Kidney (tissue), 14 donors: ENCODE measurements around the gene C14orf39. TPM values are rescaled to one million over a fixed set of nuclear protein-coding genes. Genes with fewer than 3 reads are reported as not detected.
"Not testable (repeated sequence)": the region's sequence is repeated elsewhere in the genome, so short reads cannot be mapped to it uniquely, and the experiment has no call there.

Experiments used
- DNase-seq, 5 donors: peaks; one replicate each; pipeline ENCODE4 v3.0.0-alpha.2; 2013 to 2020
- FAIRE-seq: peaks from 2 replicates; lab custom pipeline; 2012; peaks lifted over from hg19 to GRCh38; lab: Jason Lieb, UNC
- H3K27ac ChIP-seq, 2 donors: one replicate each; pipeline ENCODE4 v1.7.0; 2013; ENCODE audit warnings: low read depth in 2 of 2, low read length in 2 of 2, inconsistent platforms in 1 of 2
- H3K27me3 ChIP-seq: one replicate; pipeline ENCODE4 v1.7.1; 2013; ENCODE audit warnings: low read length, inconsistent platforms; ENCODE audit not compliant: control insufficient read depth, insufficient read depth
- H3K36me3 ChIP-seq, 3 donors: one replicate each; pipeline versions ENCODE4 v1.7.0 to v1.7.1; 2013; ENCODE audit warnings: low read length in 3 of 3, control low read depth in 1 of 3, inconsistent platforms in 1 of 3; ENCODE audit not compliant: insufficient read depth in 3 of 3, control insufficient read depth in 2 of 3
- H3K4me1 ChIP-seq, 3 donors: one replicate each; pipeline versions ENCODE4 v1.7.0 to v1.7.1; 2013; ENCODE audit warnings: low read length in 3 of 3, inconsistent platforms in 1 of 3, low read depth in 1 of 3; ENCODE audit not compliant: control insufficient read depth in 2 of 3, insufficient read depth in 2 of 3
- H3K4me3 ChIP-seq, 3 donors: one replicate each; pipeline versions ENCODE4 v1.7.0 to v1.8.1; 2013; ENCODE audit warnings: low read length in 3 of 3, control low read depth in 1 of 3, inconsistent platforms in 1 of 3
- H3K9ac ChIP-seq, 3 donors: one replicate each; pipeline versions ENCODE4 v1.7.0 to v1.7.1; 2013; ENCODE audit warnings: low read length in 3 of 3, control low read depth in 1 of 3, inconsistent platforms in 1 of 3
- H3K9me3 ChIP-seq, 3 donors: one replicate each; pipeline versions ENCODE4 v1.7.0 to v1.7.1; 2013; ENCODE audit warnings: low read length in 3 of 3, control low read depth in 1 of 3, inconsistent platforms in 1 of 3; ENCODE audit not compliant: control insufficient read depth in 2 of 3, insufficient read depth in 1 of 3
- intact Hi-C: fragments of 100-400 bp; cut with DNase I; formaldehyde crosslinking; loops from one replicate; pipeline ENCODE4 v1.11.1; 2022
- polyA plus RNA-seq: library from polyadenylated mRNA; stranded (reverse); fragments of 350-450 nt; fragmentation: Illumina TruSeq; extraction: RNeasy Lipid Tissue Mini Kit (QIAGEN cat#74804); gene quantifications from one replicate; pipeline ENCODE4 v1.2.3, GENCODE V29; 2014; ENCODE audit warnings: low read depth, low replicate concordance; ENCODE audit not compliant: insufficient read depth
- total RNA-seq: library from RNA; stranded (reverse); fragmentation: NEBNext Ultra II Directional; extraction: Animal tissue kit (Norgen Biotek cat#: 25700); gene quantifications from one replicate; pipeline ENCODE4 v1.2.1, GENCODE V29; 2021
- TF ChIP-seq, protein P1 (sequence below): IDR thresholded peaks from 3 replicates; pipeline ENCODE4 v1.5.1; 2012; ENCODE audit warnings: mild to moderate bottlenecking, moderate library complexity, borderline replicate concordance; ENCODE audit not compliant: insufficient read depth; ENCODE audit errors: extremely low read depth
- donor health status: control.
- donor health status: control.
- donor health status: control.
- donor health status: control.
- donor health status: control.
- donor health status: DM: yes; HTN: yes; CAD: no.
- donor health status: Normal renal cell carcinoma (clear cell type).

C14orf39 gene
- total and polyA plus RNA-seq, 2 donors from 2014 or later, result not detected

- peaks cover 40% of the 10 kb centered on the region for H3K27me3 ChIP-seq
- FAIRE-seq (no peak), DNase-seq (no peak)
- H3K9ac ChIP-seq, result no peak overlapping the region
- H3K27ac ChIP-seq, result no peak overlapping the region
- intact Hi-C loops, result no loop called here
- no peaks in the 10 kb centered on the region for H3K4me1 ChIP-seq
- TF ChIP-seq, protein P1, sequence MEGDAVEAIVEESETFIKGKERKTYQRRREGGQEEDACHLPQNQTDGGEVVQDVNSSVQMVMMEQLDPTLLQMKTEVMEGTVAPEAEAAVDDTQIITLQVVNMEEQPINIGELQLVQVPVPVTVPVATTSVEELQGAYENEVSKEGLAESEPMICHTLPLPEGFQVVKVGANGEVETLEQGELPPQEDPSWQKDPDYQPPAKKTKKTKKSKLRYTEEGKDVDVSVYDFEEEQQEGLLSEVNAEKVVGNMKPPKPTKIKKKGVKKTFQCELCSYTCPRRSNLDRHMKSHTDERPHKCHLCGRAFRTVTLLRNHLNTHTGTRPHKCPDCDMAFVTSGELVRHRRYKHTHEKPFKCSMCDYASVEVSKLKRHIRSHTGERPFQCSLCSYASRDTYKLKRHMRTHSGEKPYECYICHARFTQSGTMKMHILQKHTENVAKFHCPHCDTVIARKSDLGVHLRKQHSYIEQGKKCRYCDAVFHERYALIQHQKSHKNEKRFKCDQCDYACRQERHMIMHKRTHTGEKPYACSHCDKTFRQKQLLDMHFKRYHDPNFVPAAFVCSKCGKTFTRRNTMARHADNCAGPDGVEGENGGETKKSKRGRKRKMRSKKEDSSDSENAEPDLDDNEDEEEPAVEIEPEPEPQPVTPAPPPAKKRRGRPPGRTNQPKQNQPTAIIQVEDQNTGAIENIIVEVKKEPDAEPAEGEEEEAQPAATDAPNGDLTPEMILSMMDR, result no peak
- H3K36me3 ChIP-seq, result no peaks in the 10 kb centered on the region
- peaks cover 0 to 2% (median 0%) of the 10 kb centered on the region in 3 donors for H3K9me3 ChIP-seq
- no peak overlapping the region for H3K4me3 ChIP-seq
Measured at GRCh38 chr14:60488175-60488574, 2.3 kb upstream of the C14orf39 start.

DNA sequence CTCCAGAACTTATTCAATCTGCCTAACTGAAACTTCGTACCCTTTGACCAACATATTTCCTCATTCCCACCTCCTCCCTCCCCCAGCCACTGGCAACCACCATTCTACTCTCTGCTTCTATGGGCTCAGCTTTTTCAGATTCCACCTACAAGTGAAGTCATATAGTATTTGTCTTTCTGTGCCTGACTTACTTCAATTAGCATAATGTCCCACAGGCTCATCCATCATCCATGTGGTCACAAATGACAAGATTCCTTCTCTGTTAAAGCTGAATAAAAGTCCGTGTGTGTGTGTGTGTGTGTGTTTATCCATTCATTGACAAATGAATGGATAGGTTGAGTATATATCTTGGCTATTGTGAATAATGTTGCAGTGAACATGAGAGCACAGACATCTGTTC, 1.3 kb upstream of the C14orf39 start:
- Histone ChIP-seq H3K27me3 (peaks cover 40% of the 10 kb centered on the region), H3K4me3 (no peak overlapping the region), H3K36me3 (no peaks in the 10 kb centered on the region), H3K9me3 (peaks cover 0 to 2% (median 0%) of the 10 kb centered on the region in 3 donors), H3K27ac (no peak overlapping the region), H3K9ac (no peak overlapping the region), H3K4me1 (no peaks in the 10 kb centered on the region)
- intact Hi-C loops, result no loop called here
- no peak for FAIRE-seq
- no peak for DNase-seq
- TF ChIP-seq, protein P1, result no peak

DNA sequence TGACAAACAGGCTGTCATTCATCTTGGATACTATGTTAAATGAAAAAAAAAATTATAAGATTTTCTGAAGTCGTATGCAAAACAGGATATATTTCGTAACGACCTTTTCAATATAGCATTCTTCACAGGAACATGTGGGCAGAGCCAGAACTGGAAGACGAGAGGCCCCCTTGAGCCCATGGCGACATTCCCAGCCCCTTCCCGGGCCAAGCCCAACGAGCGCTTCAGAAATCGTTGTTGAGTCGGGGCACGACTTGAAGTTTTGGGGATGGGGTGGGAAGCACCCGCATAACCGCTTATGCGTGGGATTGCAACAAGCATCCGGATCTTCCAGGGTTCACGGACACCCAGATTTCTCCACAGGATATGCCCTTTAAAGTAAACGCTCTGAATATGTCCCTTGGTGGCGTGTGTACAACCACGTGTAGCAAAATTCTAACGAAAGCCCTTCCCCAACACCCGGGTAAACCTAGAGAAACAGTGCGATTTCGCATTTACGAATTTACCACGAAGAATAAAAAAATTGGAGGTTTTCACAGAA, 736 bp downstream of the C14orf39 start:
- Histone ChIP-seq H3K36me3 (no peaks in the 10 kb centered on the region), H3K27ac (no peak overlapping the region), H3K4me3 (peak overlapping the region in 1 of 3 donors; percentile 31), H3K9ac (no peak overlapping the region), H3K9me3 (peaks cover 0 to 6% (median under 1%) of the 10 kb centered on the region in 3 donors), H3K4me1 (no peaks in the 10 kb centered on the region), H3K27me3 (peaks cover 40% of the 10 kb centered on the region)
- TF ChIP-seq, protein P1, result no peak
- DNase-seq (peak in 2 of 5 donors; percentile 11 to 37), FAIRE-seq (no peak)
- intact Hi-C loops, result no loop called here

- TF ChIP-seq, protein P1, result no peak
- H3K36me3 ChIP-seq, result no peaks in the 10 kb centered on the region
- H3K27ac ChIP-seq, result no peak overlapping the region
- intact Hi-C loops, result no loop called here
- FAIRE-seq (no peak), DNase-seq (no peak)
- peaks cover 0 to 6% (median 4%) of the 10 kb centered on the region in 3 donors for H3K9me3 ChIP-seq
- no peak overlapping the region for H3K9ac ChIP-seq
- H3K4me1 ChIP-seq, result no peaks in the 10 kb centered on the region
- no peak overlapping the region for H3K4me3 ChIP-seq
- H3K27me3 ChIP-seq, result peaks cover 33% of the 10 kb centered on the region
Measured at GRCh38 chr14:60482743-60483142, 3.1 kb downstream of the C14orf39 start.

DNA sequence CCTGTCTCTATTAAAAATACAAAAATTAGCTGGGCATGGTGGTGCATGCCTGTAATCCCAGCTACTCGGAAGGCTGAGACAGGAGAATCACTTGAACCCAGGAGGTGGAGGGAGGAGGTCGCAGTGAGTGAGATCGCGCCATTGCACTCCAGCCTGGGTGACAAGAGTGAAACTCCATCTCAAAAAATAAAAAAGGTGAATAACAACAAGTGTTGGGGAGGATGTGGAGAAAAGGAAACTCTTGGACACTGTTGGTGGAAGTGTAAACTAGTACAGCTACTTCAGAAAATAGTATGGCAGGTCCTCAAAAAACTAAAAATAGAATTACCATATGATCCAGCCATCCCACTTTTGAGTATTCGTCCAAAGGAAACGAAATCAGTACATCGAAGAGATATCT, 5.6 kb downstream of the C14orf39 start:
- DNase-seq, H3K4me3 ChIP-seq, FAIRE-seq, intact Hi-C loops, H3K36me3 ChIP-seq, H3K9me3 ChIP-seq, H3K27ac ChIP-seq, H3K9ac ChIP-seq, H3K4me1 ChIP-seq: not testable (repeated sequence)
- H3K27me3 ChIP-seq, result peaks cover 13% of the 10 kb centered on the region
